GM19351 (cell line): ENCODE results near the gene MUCL3.
"Not testable (repeated sequence)": the region's sequence is repeated elsewhere in the genome, so short reads cannot be mapped to it uniquely, and the experiment has no call there.

Source experiments
- ATAC-seq: cut with Tn5 transposase; IDR thresholded peaks from one replicate; pipeline ENCODE4 v1.9.1; 2021; ENCODE audit warnings: mild to moderate bottlenecking, moderate library complexity; ENCODE audit not compliant: unreplicated experiment

Gene MUCL3

GRCh38 chr6:30974490-30975252 lies 33.9 kb downstream of the MUCL3 start:
- no peak for ATAC-seq

DNA sequence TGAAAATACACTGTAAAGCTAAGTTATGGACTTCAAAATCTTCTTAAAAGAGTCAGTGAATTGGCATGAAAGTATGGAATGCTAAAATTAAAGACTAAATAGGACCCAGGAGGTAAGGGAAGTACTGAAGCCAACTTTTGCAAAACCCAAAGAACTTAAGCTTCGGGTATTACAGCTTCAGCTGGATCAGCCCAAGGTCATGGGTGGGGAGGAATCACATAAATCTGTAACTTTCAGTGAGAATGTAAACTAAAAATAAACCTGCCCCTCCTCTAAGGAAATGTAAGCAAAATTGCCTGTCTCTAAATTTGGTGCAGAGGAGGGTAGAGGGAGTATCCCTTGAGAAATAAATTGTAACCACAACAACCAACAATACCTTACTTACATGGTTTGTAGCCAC lies 38.4 kb downstream of the MUCL3 start:
- no peak for ATAC-seq

DNA sequence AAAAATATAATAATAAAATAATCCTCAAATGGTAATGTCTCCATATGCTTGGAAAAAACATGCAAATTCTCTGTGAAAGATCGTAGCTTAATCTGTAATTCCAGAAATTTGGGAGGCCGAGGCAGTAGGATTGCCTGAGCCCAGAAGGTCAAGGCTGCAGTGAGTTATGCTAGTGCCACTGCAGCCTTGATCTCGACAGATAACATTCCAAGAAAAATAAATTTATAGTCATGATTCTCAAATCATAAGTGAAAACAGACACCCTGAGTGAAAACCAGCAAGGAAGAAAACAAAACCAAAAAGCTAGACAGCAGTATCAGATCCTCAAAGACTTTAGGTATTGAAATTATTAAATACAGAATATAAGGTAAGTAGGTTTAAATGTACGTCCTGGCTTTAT lies 38.9 kb downstream of the MUCL3 start:
- ATAC-seq, result no peak

- ATAC-seq, result no peak
Measured at GRCh38 chr6:30981942-30982772, 41.4 kb downstream of the MUCL3 start.

DNA sequence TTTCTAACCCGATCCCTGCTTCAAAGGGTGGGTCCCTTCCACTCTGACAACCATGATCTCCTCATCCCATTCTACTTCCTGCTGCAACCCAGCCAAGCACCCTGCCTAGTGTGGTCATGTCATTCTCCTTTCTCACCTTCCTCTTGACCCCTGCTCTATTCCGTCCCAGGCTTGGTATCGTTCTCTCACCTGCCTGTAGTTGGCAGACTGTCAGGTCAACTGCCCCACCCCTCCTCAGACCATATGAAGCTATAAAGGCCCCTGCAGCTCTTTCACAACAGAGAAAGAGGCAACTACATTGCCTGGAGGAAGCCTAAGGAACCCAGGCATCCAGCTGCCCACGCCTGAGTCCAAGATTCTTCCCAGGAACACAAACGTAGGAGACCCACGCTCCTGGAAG lies 42.7 kb downstream of the MUCL3 start, which contains the start of gene MUC21:
Gene MUC21 (plus strand): TSS at position 280 of the 400 bp plus-strand sequence. CDS start 241 bp downstream, outside the sequence.
- no peak for ATAC-seq

DNA sequence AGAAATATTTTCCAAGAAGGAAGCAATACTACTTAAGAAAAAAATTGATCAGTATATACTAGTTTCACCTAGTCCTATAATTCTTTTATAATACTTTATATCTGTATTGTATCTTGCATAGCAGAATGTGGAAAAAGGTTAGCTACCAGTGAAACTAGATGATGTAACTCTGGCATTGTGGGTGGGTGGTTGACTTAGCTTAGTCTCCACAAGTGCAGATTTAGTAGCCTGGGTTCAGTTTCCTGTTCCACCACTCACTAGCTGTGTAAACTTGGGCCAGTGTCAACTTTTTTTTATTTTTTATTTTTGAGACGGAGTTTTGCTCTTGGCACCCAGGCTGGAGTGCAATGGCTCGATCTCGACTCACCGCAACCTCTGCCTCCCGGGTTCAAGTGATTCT lies 44.7 kb downstream of the MUCL3 start:
- no peak for ATAC-seq

DNA sequence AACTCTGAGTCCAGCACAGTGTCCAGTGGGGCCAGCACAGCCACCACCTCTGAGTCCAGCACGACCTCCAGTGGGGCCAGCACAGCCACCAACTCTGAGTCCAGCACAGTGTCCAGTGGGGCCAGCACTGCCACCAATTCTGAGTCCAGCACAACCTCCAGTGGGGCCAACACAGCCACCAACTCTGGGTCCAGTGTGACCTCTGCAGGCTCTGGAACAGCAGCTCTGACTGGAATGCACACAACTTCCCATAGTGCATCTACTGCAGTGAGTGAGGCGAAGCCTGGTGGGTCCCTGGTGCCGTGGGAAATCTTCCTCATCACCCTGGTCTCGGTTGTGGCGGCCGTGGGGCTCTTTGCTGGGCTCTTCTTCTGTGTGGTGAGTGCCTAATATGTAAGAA lies 46.5 kb downstream of the MUCL3 start:
- no peak for ATAC-seq

DNA sequence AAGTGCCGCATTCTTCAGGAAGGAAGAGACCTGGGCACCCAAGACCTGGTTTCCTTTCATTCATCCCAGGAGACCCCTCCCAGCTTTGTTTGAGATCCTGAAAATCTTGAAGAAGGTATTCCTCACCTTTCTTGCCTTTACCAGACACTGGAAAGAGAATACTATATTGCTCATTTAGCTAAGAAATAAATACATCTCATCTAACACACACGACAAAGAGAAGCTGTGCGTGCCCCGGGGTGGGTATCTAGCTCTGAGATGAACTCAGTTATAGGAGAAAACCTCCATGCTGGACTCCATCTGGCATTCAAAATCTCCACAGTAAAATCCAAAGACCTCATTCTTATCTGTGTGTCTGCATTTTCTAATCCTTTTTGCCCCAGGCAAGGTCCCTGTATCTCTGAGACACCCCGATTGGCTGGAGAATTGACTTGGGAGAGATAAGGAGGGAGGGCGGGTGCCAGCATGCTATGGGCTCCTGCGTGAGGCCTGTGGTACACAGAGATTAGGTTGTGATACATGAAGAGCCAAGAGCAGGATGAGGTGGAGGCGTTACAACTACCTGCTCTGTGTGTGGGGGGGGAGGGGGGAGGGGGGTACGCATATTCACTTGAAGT lies 47.5 kb downstream of the MUCL3 start:
- no peak for ATAC-seq

DNA sequence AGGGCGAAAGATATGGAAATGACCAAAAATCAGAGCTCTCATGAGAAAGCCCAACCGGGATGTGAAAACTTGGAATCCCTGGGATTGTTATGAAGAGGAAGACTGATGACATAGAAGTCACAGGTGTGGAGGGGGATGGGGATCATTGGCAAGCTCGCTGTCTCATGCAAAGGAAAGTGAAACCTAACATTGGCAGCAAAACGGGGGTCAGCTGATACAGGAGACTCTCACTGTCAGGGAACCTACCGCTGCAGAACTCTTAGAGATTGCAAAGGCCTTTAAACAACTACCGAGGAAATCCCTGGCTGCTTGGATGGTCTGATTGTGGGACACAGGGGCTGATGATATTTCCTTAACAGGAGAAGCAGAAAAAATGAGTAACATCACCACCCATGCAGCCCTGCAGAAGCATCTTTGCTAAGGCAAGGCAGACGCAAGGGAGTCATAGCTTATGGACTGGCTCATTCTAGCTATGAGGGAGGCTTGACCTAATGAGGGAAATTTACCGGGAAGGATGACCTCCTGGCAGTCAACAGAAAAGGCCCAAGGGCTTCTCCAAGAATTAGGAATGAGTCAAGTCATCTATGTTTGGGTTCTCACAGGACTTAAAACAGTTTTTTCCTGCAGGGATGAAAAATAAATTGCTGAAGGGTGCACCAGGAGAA lies 49.8 kb downstream of the MUCL3 start:
- ATAC-seq, result no peak

- no peak for ATAC-seq
Measured at GRCh38 chr6:30991891-30992290, 51.1 kb downstream of the MUCL3 start.

DNA sequence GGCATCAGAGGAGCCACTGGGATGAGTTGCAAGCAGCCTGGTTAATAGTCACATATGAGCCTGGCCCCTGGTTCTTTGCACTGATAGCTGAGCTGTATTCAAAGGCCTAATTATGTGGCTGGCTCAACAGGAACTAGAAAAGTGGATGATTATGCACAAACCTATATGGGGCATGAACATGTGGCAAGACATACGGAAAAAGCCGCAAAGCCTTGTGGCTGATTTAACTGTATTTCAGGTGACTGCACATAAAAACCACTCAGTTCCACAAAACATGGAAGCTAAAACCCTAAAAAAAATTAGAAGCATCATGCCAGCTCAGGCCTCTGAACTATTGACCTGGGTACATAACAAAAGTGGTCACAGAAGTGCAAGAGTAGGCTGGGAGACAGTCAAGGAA lies 56.5 kb downstream of the MUCL3 start:
- ATAC-seq, result no peak

DNA sequence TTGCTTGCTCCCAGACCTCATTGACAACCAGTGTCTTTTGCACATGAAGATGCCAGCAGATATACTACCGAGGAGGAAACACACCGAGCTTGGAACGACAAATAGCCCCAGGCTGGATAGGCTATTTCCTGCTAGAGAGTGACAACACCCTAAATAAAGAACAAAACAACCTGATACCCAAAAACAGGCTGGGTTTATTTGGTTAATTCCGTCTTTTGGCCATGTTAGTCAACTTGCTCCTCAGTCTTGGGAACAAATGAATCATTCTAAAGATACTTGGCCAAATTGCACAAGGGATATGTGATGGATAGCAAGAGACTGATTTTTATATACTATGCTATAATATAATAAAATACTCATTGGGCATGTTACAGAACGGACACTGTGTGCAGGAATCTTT lies 58.0 kb downstream of the MUCL3 start:
- no peak for ATAC-seq

- not testable (repeated sequence) for ATAC-seq
Measured at GRCh38 chr6:31000067-31000860, 59.5 kb downstream of the MUCL3 start.

GRCh38 chr6:31001281-31001888 lies 60.6 kb downstream of the MUCL3 start:
- ATAC-seq, result no peak

- ATAC-seq, result no peak
Measured at GRCh38 chr6:31002471-31002870, 61.7 kb downstream of the MUCL3 start.
